Measurements from ENCODE around the gene GNAZ. TPM values are rescaled to one million over a fixed set of nuclear protein-coding genes. Genes with fewer than 3 reads are reported as not detected.

The GNAZ gene
- total and polyA plus RNA-seq, 4 donors = 0.21 to 2.2 (median 0.38) TPM

GRCh38 chr22:23137905-23138561 is 67.7 kb downstream of the GNAZ start (continued):
- TF ChIP-seq EGR1 (IDR thresholded peaks at IDR 0.05; ENCODE audit: low read depth in 2 of 2) = no peak
- TF ChIP-seq YY1 (IDR thresholded peaks at IDR 0.05) = no peak
- TF ChIP-seq MAX (IDR thresholded peaks at IDR 0.05) = no peak

- Histone ChIP-seq H3K27ac (ENCODE audit: low read depth in 1 of 2, low read length in 2 of 2) (no peak overlapping the region), H3K27me3 (ENCODE audit: control insufficient read depth in 4 of 4, insufficient read depth in 4 of 4, low read length in 3 of 4) (no peaks in the 10 kb centered on the region), H3K9me3 (ENCODE audit: control insufficient read depth in 4 of 4, low read length in 3 of 4) (no peaks in the 10 kb centered on the region), H3K4me3 (ENCODE audit: low read depth in 1 of 3, low read length in 3 of 3) (no peak overlapping the region), H3K9ac (ENCODE audit: low read depth in 1 of 2, low read length in 2 of 2) (no peak overlapping the region), H3K36me3 (ENCODE audit: control insufficient read depth in 4 of 4, insufficient read depth in 3 of 4, low read depth in 1 of 4, low read length in 3 of 4) (no peaks in the 10 kb centered on the region), H3K4me1 (ENCODE audit: control insufficient read depth in 4 of 4, insufficient read depth in 4 of 4, low read length in 3 of 4) (peaks cover 3 to 12% (median 6%) of the 10 kb centered on the region in 4 donors)
- DNase-seq (ENCODE audit: low spot score) = no peak
- 93% methylated on average over 12 of the region's 12 CpGs for WGBS
- TF ChIP-seq RXRA (IDR thresholded peaks at IDR 0.05) (no peak), CTCF (IDR thresholded peaks at IDR 0.05; ENCODE audit: low read depth, low read length, missing input control) (no peak), FOXA1 (IDR thresholded peaks at IDR 0.05) (no peak), TAF1 (conservative IDR thresholded peaks at IDR 0.05) (no peak), EGR1 (IDR thresholded peaks at IDR 0.05; ENCODE audit: low read depth in 2 of 2) (no peak), RAD21 (IDR thresholded peaks at IDR 0.05) (no peak), MAX (IDR thresholded peaks at IDR 0.05) (no peak)
These were observed 68.5 kb downstream of the GNAZ start for GRCh38 chr22:23138584-23139435.

GRCh38 chr22:23140385-23140784 is 70.1 kb downstream of the GNAZ start:
- no peak overlapping the region for H3K9ac ChIP-seq (ENCODE audit: low read depth in 1 of 2, low read length in 2 of 2)
- no peaks in the 10 kb centered on the region for H3K36me3 ChIP-seq (ENCODE audit: control insufficient read depth in 4 of 4, insufficient read depth in 3 of 4, low read depth in 1 of 4, low read length in 3 of 4)
- H3K27ac ChIP-seq (ENCODE audit: low read depth in 1 of 2, low read length in 2 of 2) = no peak overlapping the region
- no peaks in the 10 kb centered on the region for H3K9me3 ChIP-seq (ENCODE audit: control insufficient read depth in 4 of 4, low read length in 3 of 4)
- H3K4me1 ChIP-seq (ENCODE audit: control insufficient read depth in 4 of 4, insufficient read depth in 4 of 4, low read length in 3 of 4) = peaks cover 4 to 12% (median 7%) of the 10 kb centered on the region in 4 donors
- no peak for DNase-seq (ENCODE audit: low spot score)
- H3K4me3 ChIP-seq (ENCODE audit: low read depth in 1 of 3, low read length in 3 of 3) = no peak overlapping the region
- no peaks in the 10 kb centered on the region for H3K27me3 ChIP-seq (ENCODE audit: control insufficient read depth in 4 of 4, insufficient read depth in 4 of 4, low read length in 3 of 4)
- TF ChIP-seq HNF4A (conservative IDR thresholded peaks at IDR 0.05) (no peak), HNF4G (IDR thresholded peaks at IDR 0.05) (no peak), JUND (IDR thresholded peaks at IDR 0.05) (no peak), FOXA1 (IDR thresholded peaks at IDR 0.05) (no peak), ZBTB33 (IDR thresholded peaks at IDR 0.05) (no peak), MAX (IDR thresholded peaks at IDR 0.05) (no peak), CTCF (IDR thresholded peaks at IDR 0.05; ENCODE audit: low read depth, low read length, missing input control) (no peak), EGR1 (IDR thresholded peaks at IDR 0.05; ENCODE audit: low read depth in 2 of 2) (no peak), YY1 (IDR thresholded peaks at IDR 0.05) (no peak), NR2F2 (IDR thresholded peaks at IDR 0.05) (no peak), RAD21 (IDR thresholded peaks at IDR 0.05) (no peak), GABPA (IDR thresholded peaks at IDR 0.05 in 1 of 2, conservative IDR thresholded peaks at IDR 0.05 in 1 of 2) (no peak)
